GM18511 (cell line): Measurements from ENCODE around the gene TTLL11.

Source experiments
- ATAC-seq: cut with Tn5 transposase; IDR thresholded peaks from one replicate; pipeline ENCODE4 v1.9.1; 2021; ENCODE audit warnings: mild to moderate bottlenecking, moderate library complexity; ENCODE audit not compliant: unreplicated experiment

The TTLL11 gene

GRCh38 chr9:121887553-121888437, 205.3 kb downstream of the TTLL11 start:
- ATAC-seq = no peak

- ATAC-seq = no peak
These were observed 206.2 kb downstream of the TTLL11 start for GRCh38 chr9:121886759-121887485.

GRCh38 chr9:121885345-121885901, 207.7 kb downstream of the TTLL11 start:
- ATAC-seq = no peak

GRCh38 chr9:121884057-121884541, 209.0 kb downstream of the TTLL11 start:
- no peak for ATAC-seq

- ATAC-seq = no peak
These were observed 209.6 kb downstream of the TTLL11 start for GRCh38 chr9:121883281-121884056.

- no peak for ATAC-seq
These were observed 211.1 kb downstream of the TTLL11 start for GRCh38 chr9:121881920-121882500.

- ATAC-seq = no peak
These were observed 212.7 kb downstream of the TTLL11 start for GRCh38 chr9:121880343-121880898.

GRCh38 chr9:121878271-121878822, 214.8 kb downstream of the TTLL11 start:
- ATAC-seq = no peak

- ATAC-seq = no peak
These were observed 216.3 kb downstream of the TTLL11 start for GRCh38 chr9:121876658-121877271.

- ATAC-seq = no peak
These were observed 216.9 kb downstream of the TTLL11 start for GRCh38 chr9:121876255-121876654.

- ATAC-seq = no peak
These were observed 218.6 kb downstream of the TTLL11 start for GRCh38 chr9:121874524-121874923.

- ATAC-seq = no peak
These were observed 221.6 kb downstream of the TTLL11 start for GRCh38 chr9:121871431-121872025.

- no peak for ATAC-seq
These were observed 222.8 kb downstream of the TTLL11 start for GRCh38 chr9:121870271-121870670.

- ATAC-seq = no peak
These were observed 224.5 kb downstream of the TTLL11 start for GRCh38 chr9:121868626-121869025.

- no peak for ATAC-seq
These were observed 226.2 kb downstream of the TTLL11 start for GRCh38 chr9:121866927-121867326.

- no peak for ATAC-seq
These were observed 227.2 kb downstream of the TTLL11 start for GRCh38 chr9:121865884-121866283.

- no peak for ATAC-seq
These were observed 228.0 kb downstream of the TTLL11 start for GRCh38 chr9:121865060-121865459.

- ATAC-seq = no peak
These were observed 229.2 kb downstream of the TTLL11 start for GRCh38 chr9:121863955-121864354.
